OCI-LY3 (cell line): ENCODE measurements around the gene UBL5.

Source experiments
- H2AFZ ChIP-seq: fragments of 200-600, 300-600 bp; shearing (Covaris generic); 2 replicates; pipeline ENCODE4 v1.6.0; 2014; ENCODE audit warnings: antibody characterized with exemption, low read depth, low read length
- H3K27ac ChIP-seq: fragments of 200-600, 300-600 bp; sonication (generic); 2 replicates; pipeline ENCODE4 v1.5.1; 2014; ENCODE audit warnings: mild to moderate bottlenecking, low read length, moderate library complexity, mixed read lengths
- H3K27me3 ChIP-seq: fragments of 200-600, 300-600 bp; sonication (generic); 2 replicates; pipeline ENCODE4 v1.6.1; 2014; ENCODE audit warnings: low read depth, low read length, mixed read lengths
- H3K36me3 ChIP-seq: fragments of 200-600, 300-600 bp; sonication (generic); replicated peaks from 2 replicates; pipeline ENCODE3; 2014; ENCODE audit warnings: low read depth, low read length, mixed read lengths
- H3K4me1 ChIP-seq: fragments of 300-600, 200-600 bp; sonication (generic); 2 replicates; pipeline ENCODE4 v1.6.1; 2014; ENCODE audit warnings: low read length, mixed read lengths
- H3K4me2 ChIP-seq: fragments of 200-600, 300-600 bp; sonication (generic); 2 replicates; pipeline ENCODE4 v1.6.1; 2014; ENCODE audit warnings: low read length, mixed read lengths
- H3K4me3 ChIP-seq: fragments of 300-600, 200-600 bp; sonication (generic); 2 replicates; pipeline ENCODE4 v1.5.1; 2014; ENCODE audit warnings: antibody characterized with exemption, mild to moderate bottlenecking, low read length, moderate library complexity
- H3K79me2 ChIP-seq: fragments of 300-600, 200-600 bp; shearing (Covaris generic); 2 replicates; pipeline ENCODE4 v1.6.1; 2014; ENCODE audit warnings: mild to moderate bottlenecking, low read length, mixed read lengths
- H3K9ac ChIP-seq: fragments of 300-600, 200-600 bp; shearing (Covaris generic); 2 replicates; pipeline ENCODE4 v1.6.0; 2014; ENCODE audit warnings: mild to moderate bottlenecking, low read length, moderate library complexity
- H3K9me3 ChIP-seq: fragments of 200-600, 300-600 bp; shearing (Covaris generic); 2 replicates; pipeline ENCODE4 v1.6.1; 2014; ENCODE audit warnings: low read length, mixed read lengths; ENCODE audit not compliant: insufficient read depth
- H4K20me1 ChIP-seq: fragments of 200-600, 300-600 bp; sonication (generic); 2 replicates; pipeline ENCODE4 v1.6.1; 2016; ENCODE audit warnings: low read length, mixed read lengths; ENCODE audit not compliant: insufficient read depth
- CTCF ChIP-seq: fragments of 200-600, 300-600 bp; sonication (generic); IDR thresholded peaks from 2 replicates; pipeline ENCODE4 v1.5.1; 2014; ENCODE audit warnings: antibody characterized with exemption, low read length, low read depth
- EZH2phosphoT487 ChIP-seq: fragments of 200-600 bp; shearing (Covaris generic); IDR thresholded peaks from 2 replicates; pipeline ENCODE4 v1.6.1; 2018; ENCODE audit warnings: antibody characterized with exemption, mixed run types, low read depth

UBL5 gene

GRCh38 chr19:9796113-9796773 lies 31.5 kb upstream of the UBL5 start:
- 0 out of 2 replicates have a peak, but pooled peaks cover 4% of the 10 kb centered on the region for H3K4me1 ChIP-seq
- H4K20me1 ChIP-seq, result no peaks in the 10 kb centered on the region; the same call in 1 of the 2 replicates
- no peaks in the 10 kb centered on the region for H3K9me3 ChIP-seq
- no peak for TF ChIP-seq EZH2phosphoT487
- peak; percentile 91 for TF ChIP-seq CTCF
- H3K4me2 ChIP-seq, result no peak overlapping the region
- no peaks in the 10 kb centered on the region for H3K79me2 ChIP-seq
- H3K27me3 ChIP-seq, result no peaks in the 10 kb centered on the region
- peak overlapping the region; percentile 83 for H2AFZ ChIP-seq
- H3K4me3 ChIP-seq, result no peak overlapping the region
- H3K36me3 ChIP-seq, result no peaks in the 10 kb centered on the region
- no peak overlapping the region for H3K9ac ChIP-seq
- no peak overlapping the region for H3K27ac ChIP-seq

- TF ChIP-seq EZH2phosphoT487 (no peak), CTCF (no peak)
- no peak overlapping the region for H3K4me2 ChIP-seq
Observed at GRCh38 chr19:9797871-9798270, 29.8 kb upstream of the UBL5 start.

GRCh38 chr19:9799162-9799561 lies 28.6 kb upstream of the UBL5 start:
- no peak overlapping the region for H3K4me3 ChIP-seq
- H3K4me2 ChIP-seq, result no peak overlapping the region
- H3K27me3 ChIP-seq, result no peaks in the 10 kb centered on the region
- no peaks in the 10 kb centered on the region for H3K79me2 ChIP-seq
- TF ChIP-seq CTCF, result no peak
- TF ChIP-seq EZH2phosphoT487, result no peak
- H3K4me1 ChIP-seq, result 0 out of 2 replicates have a peak, but pooled peaks cover 4% of the 10 kb centered on the region
- H3K27ac ChIP-seq, result no peak overlapping the region
- H3K36me3 ChIP-seq, result no peaks in the 10 kb centered on the region
- no peak overlapping the region for H2AFZ ChIP-seq
- H4K20me1 ChIP-seq, result no peaks in the 10 kb centered on the region; the same call in 1 of the 2 replicates
- H3K9me3 ChIP-seq, result no peaks in the 10 kb centered on the region
- H3K9ac ChIP-seq, result no peak overlapping the region

More at GRCh38 chr19:9797871-9798270, 29.8 kb upstream of the UBL5 start:
- no peaks in the 10 kb centered on the region for H3K27me3 ChIP-seq
- H3K9ac ChIP-seq, result no peak overlapping the region
- H3K4me3 ChIP-seq, result no peak overlapping the region
- H3K79me2 ChIP-seq, result no peaks in the 10 kb centered on the region
- no peaks in the 10 kb centered on the region; the same call in 1 of the 2 replicates for H4K20me1 ChIP-seq
- H3K4me1 ChIP-seq, result 0 out of 2 replicates have a peak, but pooled peaks cover 4% of the 10 kb centered on the region
- no peak overlapping the region for H2AFZ ChIP-seq
- no peaks in the 10 kb centered on the region for H3K36me3 ChIP-seq
- no peaks in the 10 kb centered on the region for H3K9me3 ChIP-seq
- no peak overlapping the region for H3K27ac ChIP-seq

GRCh38 chr19:9801976-9802375 lies 25.7 kb upstream of the UBL5 start:
- H4K20me1 ChIP-seq, result no peaks in the 10 kb centered on the region; the same call in 1 of the 2 replicates
- peaks cover 4% of the 10 kb centered on the region for H3K36me3 ChIP-seq
- H3K27me3 ChIP-seq, result no peaks in the 10 kb centered on the region
- H3K27ac ChIP-seq, result no peak overlapping the region
- H3K79me2 ChIP-seq, result no peaks in the 10 kb centered on the region
- no peak overlapping the region for H3K4me2 ChIP-seq
- H3K4me3 ChIP-seq, result no peak overlapping the region
- TF ChIP-seq EZH2phosphoT487, result no peak
- TF ChIP-seq CTCF, result no peak
- H3K4me1 ChIP-seq, result no peaks in the 10 kb centered on the region
- no peaks in the 10 kb centered on the region for H3K9me3 ChIP-seq
- no peak overlapping the region for H2AFZ ChIP-seq
- H3K9ac ChIP-seq, result no peak overlapping the region
